GM21367 (cell line): ENCODE data around the gene PRDM2.

ENCODE experiments used
- ATAC-seq: cut with Tn5 transposase; IDR thresholded peaks from one replicate; pipeline ENCODE4 v1.9.1; 2021; ENCODE audit not compliant: unreplicated experiment

The PRDM2 gene

DNA sequence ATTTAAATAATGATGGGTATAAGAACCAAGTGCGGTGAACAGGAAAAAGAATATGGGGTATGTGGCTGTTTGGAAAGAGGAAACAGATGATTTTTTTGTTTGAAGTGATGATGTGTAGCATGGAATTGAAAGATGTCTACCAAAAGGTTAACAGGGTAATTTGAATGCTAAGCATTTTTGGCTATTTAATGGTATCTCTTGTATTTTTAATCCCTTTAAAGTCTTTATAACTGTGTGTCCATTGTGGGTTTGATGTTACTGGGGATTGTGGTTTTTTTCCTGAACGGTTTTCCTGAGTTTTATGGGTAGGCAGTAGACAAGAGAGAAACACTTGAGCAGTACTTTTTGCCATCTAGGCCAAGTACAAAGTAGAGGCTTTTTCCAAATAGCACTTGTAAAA lies 63.2 kb downstream of the PRDM2 start:
- no peak for ATAC-seq

DNA sequence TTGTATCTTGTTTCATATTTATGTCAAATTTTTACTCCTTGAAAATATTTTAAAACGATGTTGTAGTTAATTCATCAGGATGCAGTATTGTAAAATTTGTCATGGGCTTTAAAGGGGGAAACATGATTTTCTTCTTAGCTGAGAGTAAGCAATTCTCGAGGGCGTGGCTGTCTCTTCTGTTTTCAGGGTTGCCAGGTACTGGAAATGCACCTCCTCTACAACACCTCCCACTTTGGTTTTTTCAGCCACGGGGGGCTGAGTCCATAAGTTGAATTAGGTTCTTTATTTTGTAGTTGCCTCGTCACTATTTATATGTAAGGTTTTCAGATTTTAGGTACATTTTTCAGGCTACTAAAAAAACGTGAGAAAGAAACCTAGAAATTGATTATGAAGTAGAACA lies 64.0 kb downstream of the PRDM2 start:
- ATAC-seq: no peak

DNA sequence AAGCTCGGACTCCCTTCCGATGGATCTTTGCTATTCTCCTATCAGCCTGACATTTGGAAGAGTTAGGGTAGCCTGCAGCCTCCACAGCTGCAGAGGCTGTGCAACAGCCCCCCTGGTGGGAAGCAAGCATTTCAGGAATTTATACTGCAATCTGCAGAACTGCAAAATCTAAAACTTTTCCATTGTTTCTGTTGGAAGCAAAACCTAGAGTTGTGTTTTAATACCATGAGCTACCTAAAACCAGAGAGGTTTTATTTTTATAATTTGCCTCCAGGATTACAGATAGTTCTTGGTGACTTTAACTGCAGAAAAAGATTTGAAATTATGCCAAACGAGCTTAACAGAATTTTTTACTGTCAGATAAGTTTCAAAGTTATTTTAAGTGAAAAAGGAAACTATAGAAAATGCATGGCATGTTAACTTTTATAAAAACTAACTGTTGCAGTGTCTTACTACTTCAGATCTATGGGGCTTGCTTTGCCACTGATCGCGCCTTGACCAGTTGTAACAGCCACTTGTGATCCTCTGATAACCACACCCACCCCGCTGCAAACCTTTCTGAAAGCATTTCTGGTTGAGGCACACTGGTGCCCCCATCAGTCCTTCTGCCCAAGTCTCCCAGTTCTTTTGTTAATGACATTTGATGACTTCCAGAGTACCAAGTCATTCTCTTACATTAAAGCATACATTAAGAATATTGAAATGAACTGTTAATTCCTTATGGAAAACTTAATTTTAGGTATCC lies 64.8 kb downstream of the PRDM2 start:
- no peak for ATAC-seq

DNA sequence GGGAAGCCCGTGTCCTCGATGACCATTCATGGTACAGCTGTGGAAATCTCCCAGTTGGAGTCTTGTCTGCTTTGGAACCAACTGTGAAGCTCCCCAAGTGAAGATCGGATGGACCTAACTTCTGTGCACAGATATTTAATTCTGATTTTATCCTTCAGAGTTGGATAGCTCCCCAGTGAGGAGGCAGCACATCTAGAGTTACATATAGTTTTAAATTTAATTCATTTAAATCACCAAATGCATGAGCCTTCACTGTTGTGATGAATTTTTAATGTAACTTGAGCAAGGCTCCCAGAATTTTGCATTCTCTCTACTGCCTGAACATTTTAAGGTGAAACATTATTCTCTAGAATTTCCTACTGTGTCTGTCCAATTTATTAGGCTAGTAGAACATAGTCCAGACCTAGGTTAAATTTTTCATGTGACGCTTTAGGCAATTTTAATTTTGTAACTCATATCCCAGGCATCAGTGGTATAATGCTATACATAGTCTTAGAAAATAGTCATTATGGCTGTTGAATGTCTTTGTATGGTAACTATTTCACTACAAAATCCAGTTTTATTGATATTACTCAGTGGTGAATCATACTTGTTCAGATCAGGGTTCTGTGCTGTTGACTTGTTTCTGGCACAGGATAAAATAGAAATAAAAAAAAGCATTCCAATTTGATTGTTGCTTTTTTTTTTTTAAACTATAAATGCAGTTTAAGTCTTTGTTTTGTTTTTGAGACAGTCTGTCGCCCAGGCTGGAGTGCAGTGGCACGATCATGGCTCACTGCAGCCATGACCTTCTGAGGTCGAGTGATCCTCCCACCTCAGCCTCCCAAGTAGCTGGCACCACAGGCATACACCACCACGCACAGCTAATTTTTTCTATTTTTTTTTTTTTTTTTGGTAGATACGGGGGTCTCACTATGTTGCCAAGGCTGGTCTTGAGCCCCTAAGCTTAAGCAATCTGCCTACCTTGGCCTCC lies 66.9 kb downstream of the PRDM2 start:
- ATAC-seq: no peak

DNA sequence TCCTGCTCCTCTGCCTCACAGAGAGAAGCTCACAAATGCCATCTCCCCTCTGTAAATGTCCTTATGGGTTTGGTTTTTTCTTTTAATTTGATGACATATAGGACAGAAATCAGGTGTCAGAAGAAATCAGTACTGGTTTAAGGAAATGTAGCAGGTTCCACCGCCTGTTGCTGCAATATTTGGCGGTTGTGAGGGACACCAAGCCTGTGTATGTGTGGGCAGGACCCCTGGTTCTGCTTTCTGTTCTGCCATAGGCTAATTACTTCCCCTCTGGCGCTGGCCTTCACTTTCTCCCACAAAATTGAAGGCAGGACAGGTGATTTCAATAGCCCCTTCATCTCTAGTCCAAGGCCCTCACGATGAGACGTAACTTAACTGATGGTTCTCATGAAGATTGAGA lies 69.2 kb downstream of the PRDM2 start:
- ATAC-seq: no peak

DNA sequence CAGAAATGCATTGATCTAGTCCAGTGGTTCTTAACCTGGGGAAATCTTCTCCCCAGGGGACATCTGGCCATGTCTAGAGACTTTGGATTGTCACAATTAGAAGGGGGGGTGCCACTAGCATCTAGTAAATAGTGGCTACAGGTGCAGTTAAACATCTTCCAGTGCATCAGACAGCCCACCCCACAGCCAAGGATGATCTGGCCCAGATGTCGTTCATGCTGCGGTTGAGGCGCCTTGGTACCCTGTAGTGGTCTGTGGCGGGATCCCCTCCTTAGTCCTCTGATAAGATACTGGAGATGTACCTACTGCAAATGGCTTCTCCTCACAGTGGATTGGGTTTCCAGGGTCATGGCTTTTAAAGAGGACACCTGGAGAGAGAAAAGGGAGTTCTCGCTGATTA lies 69.8 kb downstream of the PRDM2 start:
- ATAC-seq: no peak

DNA sequence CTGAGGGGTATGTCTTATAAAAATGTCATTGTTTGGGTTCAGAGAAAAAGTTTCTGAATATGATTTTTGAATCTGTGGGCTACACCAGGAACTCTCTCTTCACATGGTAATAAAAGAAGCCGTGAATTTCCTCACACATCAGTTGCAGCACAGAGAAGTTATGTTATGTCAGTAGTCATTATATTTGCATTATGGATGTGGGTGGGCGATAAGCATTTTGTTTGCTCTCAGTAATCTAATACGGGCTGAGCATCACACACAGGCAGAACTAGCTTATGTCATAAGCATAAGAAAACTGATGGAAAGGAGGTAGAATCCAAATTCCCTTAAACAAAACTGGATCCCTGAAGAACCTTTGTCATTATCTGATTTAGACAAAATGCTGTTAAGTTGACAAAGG lies 70.8 kb downstream of the PRDM2 start:
- ATAC-seq: no peak

DNA sequence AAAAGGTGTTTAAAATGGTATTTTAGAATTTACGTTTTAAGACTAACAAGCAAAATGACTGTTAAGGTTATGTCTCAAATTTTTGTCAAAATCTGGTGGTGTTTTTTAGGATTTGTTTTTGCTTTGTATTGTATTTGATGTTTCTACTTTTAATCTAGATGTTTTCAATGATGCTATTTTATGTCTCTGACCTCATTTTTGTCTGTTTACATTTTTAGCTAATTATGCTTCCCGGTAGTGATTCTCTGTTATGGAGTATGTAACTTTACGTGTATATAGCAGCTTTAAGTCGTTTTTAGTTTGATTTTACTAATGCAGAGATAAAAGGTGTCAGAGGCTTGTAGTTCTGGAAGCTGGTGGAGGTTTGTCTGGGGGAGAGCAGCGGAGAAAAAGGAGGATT lies 71.8 kb downstream of the PRDM2 start:
- no peak for ATAC-seq

DNA sequence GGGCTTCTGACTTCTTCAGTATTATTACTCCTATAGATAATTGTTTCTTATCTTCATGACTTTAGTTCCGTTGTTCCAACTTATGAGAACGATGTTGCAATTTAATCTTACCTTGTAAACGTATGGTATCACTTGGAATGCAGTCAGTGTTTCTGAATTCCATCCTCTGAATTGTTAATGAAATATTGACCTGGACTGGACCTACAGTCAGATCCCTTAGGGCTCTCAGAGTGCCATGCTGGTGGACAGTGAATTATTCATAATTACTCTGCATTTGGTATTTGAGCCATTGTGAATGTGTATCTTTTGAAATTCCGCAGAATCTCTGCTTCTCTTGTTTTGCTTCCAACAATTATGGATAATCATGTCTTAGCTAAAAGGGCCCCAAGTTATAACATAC lies 72.3 kb downstream of the PRDM2 start:
- no peak for ATAC-seq

DNA sequence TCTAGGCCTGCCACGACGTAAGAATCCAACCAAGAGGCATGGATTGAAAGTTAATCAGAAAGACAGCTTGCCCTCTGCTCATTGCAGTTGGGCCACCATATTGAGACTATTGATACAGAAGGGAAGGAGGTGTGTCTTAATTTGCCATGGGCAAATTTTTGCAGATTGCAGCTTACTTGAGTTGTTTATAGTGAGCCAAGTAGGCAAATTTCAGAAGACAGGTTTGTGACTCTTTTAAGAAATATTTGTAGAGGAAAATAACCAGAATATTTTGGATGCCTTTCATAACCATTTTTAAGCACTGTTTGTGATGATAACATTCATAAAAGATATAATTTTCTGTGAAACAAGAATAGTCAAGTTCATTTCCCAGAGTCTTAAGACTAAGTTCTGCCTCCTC lies 74.1 kb downstream of the PRDM2 start:
- no peak for ATAC-seq

DNA sequence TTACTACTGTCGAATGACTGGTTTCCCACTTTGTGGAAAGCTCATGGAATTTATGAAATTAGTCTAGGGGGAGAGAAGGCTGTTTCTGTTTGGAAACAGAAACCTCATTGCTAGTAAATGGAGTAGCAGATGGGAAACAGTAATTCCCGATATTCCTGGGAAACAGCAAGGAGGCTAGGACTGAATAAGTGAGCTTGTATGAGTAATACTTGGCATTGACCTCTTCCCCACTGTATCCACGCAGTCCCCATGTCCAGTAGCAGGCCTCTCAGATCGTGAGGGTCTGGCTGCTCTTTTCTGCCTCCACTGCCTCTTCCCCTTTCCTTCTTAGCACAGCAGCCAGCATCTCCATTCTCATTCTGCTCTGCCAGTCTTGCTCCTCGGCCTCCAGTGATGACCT lies 75.5 kb downstream of the PRDM2 start:
- ATAC-seq: no peak

DNA sequence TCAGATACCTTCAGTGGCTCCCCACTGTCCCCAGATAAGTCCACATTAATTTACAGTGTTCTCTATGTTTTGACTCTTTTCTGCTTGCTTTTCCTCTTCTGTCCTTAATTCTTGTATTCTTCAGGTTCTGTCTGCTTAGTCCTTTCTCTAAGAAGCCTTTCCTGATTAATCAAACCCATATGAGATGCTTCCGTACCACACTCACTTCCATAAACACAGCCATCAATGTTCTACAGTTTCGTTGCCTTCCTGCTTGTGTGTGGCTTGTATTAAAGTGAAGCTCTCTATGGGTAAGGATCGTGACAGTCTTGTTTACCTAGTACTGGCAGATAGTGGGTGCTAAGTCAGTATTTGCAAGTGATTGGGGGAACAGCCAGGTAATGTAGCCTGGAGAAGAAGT lies 75.9 kb downstream of the PRDM2 start:
- ATAC-seq: no peak

DNA sequence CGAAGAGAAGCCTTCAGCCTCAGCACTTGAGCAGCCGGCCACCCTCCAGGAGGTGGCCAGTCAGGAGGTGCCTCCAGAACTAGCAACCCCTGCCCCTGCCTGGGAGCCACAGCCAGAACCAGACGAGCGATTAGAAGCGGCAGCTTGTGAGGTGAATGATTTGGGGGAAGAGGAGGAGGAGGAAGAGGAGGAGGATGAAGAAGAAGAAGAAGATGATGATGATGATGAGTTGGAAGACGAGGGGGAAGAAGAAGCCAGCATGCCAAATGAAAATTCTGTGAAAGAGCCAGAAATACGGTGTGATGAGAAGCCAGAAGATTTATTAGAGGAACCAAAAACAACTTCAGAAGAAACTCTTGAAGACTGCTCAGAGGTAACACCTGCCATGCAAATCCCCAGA lies 78.4 kb downstream of the PRDM2 start:
- ATAC-seq: no peak

DNA sequence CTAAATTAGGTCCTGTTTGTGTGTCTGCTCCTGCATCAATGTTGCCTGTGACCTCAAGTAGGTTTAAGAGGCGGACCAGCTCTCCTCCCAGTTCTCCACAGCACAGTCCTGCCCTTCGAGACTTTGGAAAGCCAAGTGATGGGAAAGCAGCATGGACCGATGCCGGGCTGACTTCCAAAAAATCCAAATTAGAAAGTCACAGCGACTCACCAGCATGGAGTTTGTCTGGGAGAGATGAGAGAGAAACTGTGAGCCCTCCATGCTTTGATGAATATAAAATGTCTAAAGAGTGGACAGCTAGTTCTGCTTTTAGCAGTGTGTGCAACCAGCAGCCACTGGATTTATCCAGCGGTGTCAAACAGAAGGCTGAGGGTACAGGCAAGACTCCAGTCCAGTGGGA lies 79.9 kb downstream of the PRDM2 start:
- ATAC-seq: no peak

DNA sequence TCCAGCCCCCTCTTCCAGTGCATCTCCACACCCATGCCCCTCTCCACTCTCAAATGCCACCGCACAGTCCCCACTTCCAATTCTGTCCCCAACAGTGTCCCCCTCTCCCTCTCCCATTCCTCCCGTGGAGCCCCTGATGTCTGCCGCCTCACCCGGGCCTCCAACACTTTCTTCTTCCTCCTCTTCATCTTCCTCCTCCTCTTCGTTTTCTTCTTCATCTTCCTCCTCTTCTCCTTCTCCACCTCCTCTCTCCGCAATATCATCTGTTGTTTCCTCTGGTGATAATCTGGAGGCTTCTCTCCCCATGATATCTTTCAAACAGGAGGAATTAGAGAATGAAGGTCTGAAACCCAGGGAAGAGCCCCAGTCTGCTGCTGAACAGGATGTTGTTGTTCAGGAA lies 80.8 kb downstream of the PRDM2 start:
- ATAC-seq: no peak

DNA sequence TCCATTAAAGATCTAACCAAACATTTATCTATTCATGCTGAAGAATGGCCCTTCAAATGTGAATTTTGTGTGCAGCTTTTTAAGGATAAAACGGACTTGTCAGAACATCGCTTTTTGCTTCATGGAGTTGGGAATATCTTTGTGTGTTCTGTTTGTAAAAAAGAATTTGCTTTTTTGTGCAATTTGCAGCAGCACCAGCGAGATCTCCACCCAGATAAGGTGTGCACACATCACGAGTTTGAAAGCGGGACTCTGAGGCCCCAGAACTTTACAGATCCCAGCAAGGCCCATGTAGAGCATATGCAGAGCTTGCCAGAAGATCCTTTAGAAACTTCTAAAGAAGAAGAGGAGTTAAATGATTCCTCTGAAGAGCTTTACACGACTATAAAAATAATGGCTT lies 81.2 kb downstream of the PRDM2 start:
- ATAC-seq: no peak

DNA sequence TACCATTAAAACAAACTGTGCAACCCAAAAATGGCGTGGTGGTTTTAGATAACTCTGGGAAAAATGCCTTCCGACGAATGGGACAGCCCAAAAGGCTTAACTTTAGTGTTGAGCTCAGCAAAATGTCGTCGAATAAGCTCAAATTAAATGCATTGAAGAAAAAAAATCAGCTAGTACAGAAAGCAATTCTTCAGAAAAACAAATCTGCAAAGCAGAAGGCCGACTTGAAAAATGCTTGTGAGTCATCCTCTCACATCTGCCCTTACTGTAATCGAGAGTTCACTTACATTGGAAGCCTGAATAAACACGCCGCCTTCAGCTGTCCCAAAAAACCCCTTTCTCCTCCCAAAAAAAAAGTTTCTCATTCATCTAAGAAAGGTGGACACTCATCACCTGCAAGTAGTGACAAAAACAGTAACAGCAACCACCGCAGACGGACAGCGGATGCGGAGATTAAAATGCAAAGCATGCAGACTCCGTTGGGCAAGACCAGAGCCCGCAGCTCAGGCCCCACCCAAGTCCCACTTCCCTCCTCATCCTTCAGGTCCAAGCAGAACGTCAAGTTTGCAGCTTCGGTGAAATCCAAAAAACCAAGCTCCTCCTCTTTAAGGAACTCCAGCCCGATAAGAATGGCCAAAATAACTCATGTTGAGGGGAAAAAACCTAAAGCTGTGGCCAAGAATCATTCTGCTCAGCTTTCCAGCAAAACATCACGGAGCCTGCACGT lies 82.1 kb downstream of the PRDM2 start:
- ATAC-seq: no peak

DNA sequence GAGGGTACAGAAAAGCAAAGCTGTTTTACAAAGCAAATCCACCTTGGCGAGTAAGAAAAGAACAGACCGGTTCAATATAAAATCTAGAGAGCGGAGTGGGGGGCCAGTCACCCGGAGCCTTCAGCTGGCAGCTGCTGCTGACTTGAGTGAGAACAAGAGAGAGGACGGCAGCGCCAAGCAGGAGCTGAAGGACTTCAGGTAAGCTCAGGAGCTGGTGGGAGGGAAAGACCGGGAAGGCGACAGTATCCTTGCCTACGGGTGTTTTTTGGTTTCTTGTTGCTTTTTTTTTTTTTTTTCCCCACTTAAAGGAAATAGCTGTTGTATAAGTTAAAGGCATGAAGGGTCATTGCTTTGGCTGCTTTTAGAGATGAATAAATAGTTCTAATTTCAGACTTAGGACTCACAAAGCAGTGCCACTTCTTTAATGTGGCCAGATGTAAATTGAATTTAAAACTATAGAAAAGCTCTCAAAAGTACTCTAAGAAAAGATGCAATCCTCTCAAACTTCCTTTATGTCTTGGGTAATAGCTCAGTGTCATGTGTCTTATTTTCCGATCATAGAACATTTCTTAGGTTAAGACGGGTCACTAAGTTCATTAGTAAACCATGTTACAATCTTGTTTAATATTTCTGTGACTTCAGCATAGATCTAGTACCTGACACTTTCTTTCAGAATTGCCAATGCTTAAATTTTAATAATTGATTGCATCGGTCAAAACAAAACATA lies 82.8 kb downstream of the PRDM2 start:
- no peak for ATAC-seq

DNA sequence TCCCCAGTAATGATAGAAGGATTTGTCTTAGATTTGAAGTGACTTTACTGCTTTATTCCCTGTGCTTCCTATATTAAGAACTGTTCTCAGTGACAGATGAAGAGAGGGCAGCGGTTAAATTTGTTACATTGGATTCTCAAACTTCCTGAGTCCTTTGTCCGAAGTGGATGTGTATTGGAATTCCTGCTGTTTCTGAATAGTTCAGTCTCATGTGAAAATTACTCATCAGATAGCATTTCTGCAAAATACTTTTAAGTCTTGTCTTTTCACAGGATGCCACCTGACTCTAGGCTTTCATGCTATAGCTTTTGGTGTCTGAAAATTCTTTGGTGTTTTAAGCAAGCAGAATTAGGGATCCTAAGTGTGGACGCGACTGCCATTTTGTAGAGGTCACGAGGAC lies 83.6 kb downstream of the PRDM2 start:
- ATAC-seq: no peak

DNA sequence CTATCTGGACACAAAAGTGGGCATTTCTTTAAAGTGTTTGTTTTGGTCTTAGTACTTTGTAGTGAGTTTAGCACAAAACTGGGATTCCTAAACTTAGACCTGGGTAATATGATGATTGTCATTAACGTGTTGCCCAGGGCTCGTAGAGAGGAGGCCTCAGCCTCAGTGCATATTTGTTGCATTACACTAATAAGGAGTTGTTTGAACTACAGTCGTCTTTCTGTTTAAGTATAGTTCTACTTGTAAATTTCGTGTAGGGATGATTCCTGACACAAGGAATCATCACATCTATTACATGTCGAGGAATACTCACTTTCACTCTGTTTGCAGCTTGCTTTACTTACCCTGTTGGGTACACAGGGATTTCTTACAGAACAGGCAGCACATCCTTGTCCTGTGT lies 85.0 kb downstream of the PRDM2 start:
- ATAC-seq: no peak

DNA sequence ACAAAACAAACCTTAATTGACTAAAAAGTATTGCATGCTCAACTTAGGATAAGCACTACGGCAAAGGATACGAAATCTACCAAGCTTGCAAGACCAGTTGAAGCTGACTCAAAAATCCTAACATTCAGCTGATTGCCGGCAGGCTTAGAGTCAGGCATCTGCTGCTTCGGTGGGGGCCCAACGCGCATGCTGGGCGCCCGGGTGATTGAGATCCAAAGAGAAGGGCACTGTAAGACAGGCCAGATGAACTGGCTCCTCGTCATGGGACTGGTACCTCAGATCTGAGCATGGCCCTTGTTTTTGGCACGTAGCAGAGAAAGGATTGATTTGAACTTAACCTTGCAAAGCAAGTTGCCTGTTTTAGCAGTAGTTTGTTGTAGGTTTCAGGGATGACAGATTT lies 86.6 kb downstream of the PRDM2 start:
- no peak for ATAC-seq
